Heart left ventricle (tissue), 16 donors: ENCODE measurements around the gene ECI1. TPM values are rescaled to one million over a fixed set of nuclear protein-coding genes. Genes with fewer than 3 reads are reported as not detected.

ENCODE experiments used
- ATAC-seq, 4 donors: fragments of 200-7000 bp; cut with Tn5 transposase; one replicate each; pipeline ENCODE4 v1.9.1; 2020 to 2022; ENCODE audit warnings: moderate library complexity in 4 of 4, mild to moderate bottlenecking in 3 of 4, moderate number of reproducible peaks in 1 of 4
- DNase-seq, 5 donors: peaks; one replicate each; pipeline ENCODE4 v3.0.0-alpha.2; 2020
- H3K27ac ChIP-seq, 12 donors: fragments of 200-600 bp; sonication (generic) in 4 of 12; one replicate each; pipeline versions ENCODE4 v1.5.0 to v1.8.0; 2016 to 2022; ENCODE audit warnings: mild to moderate bottlenecking in 2 of 12
- H3K27me3 ChIP-seq, 9 donors: fragments of 200-600 bp; sonication (generic) in 2 of 9; one replicate each; pipeline versions ENCODE4 v1.5.1 to v1.8.0; 2016 to 2022; ENCODE audit warnings: mild to moderate bottlenecking in 3 of 9
- H3K36me3 ChIP-seq, 9 donors: fragments of 200-600 bp; sonication (generic) in 2 of 9; one replicate each; pipeline versions ENCODE4 v1.5.0 to v1.8.0; 2018 to 2022; ENCODE audit warnings: mild to moderate bottlenecking in 2 of 9
- H3K4me1 ChIP-seq, 12 donors: fragments of 200-600 bp; sonication (generic) in 4 of 12; one replicate each; pipeline versions ENCODE4 v1.5.0 to v1.8.0; 2016 to 2022; ENCODE audit warnings: mild to moderate bottlenecking in 3 of 12
- H3K4me3 ChIP-seq, 12 donors: fragments of 200-600 bp; sonication (generic) in 4 of 12; one replicate each; pipeline versions ENCODE4 v1.5.0 to v1.8.0; 2017 to 2022; ENCODE audit warnings: mild to moderate bottlenecking in 9 of 12, moderate library complexity in 4 of 12
- H3K9me3 ChIP-seq, 12 donors: fragments of 200-600 bp; sonication (generic) in 4 of 12; one replicate each; pipeline versions ENCODE4 v1.5.0 to v1.8.0; 2016 to 2022; ENCODE audit warnings: mild to moderate bottlenecking in 1 of 12
- POLR2A ChIP-seq, 2 donors: fragments of 450-650 bp; IDR thresholded peaks; one replicate each; pipeline ENCODE4 v1.6.1; 2017; ENCODE audit warnings: antibody characterized with exemption in 2 of 2, mild to moderate bottlenecking in 2 of 2, moderate library complexity in 2 of 2
- WGBS, 4 donors: extraction: QIAGEN DNeasy Blood & Tissue Kit in 2 of 4; methylation state at CpG; one replicate each; pipeline versions ENCODE4 v1.1.5 to v1.1.7; 2013 to 2018; 5-methylcytosine and 5-hydroxymethylcytosine counted together
- intact Hi-C, 10 donors: fragments of 100-400 bp; cut with DNase I; formaldehyde crosslinking; loops; one replicate each; pipeline versions ENCODE4 v1.11.1 to v1.14.2; 2022
- microRNA counts, 2 donors: library from miRNA; unstranded; fragments of <30 nt; microRNA quantifications; one replicate each; lab custom pipeline; 2016
- microRNA-seq, 4 donors: library from miRNA; unstranded; fragments of <30 nt; microRNA quantifications; one replicate each; pipeline versions ENCODE4 to v1.2.0, GENCODE V29; 2017 to 2020
- polyA plus RNA-seq, 2 donors: library from polyadenylated mRNA; stranded (reverse); fragments of 200-250 nt; gene quantifications; one replicate each; pipeline ENCODE4 v1.2.3, GENCODE V29; 2013
- total RNA-seq, 9 donors: library from RNA; depleted of rRNA in 2 of 9; stranded (reverse); fragments of >200 nt in 2 of 9; fragmentation: NEBNext Ultra II Directional in 3 of 9; extraction: Animal tissue kit (Norgen Biotek cat#: 25700) in 3 of 9; gene quantifications; one replicate each; pipeline versions ENCODE4 v1.1.0 to v1.2.4, GENCODE V29; 2016 to 2023
- TF ChIP-seq, protein P1 (sequence below), 12 donors: fragments of 200-600 bp; sonication (generic) in 4 of 12; IDR thresholded peaks; one replicate each; pipeline versions ENCODE4 v1.5.0 to v1.8.0; 2018 to 2022; ENCODE audit warnings: antibody characterized with exemption in 12 of 12, mild to moderate bottlenecking in 5 of 12
- donor health status: ischemic (EF 13 %, LVEDD 7.1; RV severe dilation, severe dysfunction).
- donor health status: healthy with polysubstance abuse.
- donor health status: DM: no; HTN: yes; CAD: no.
- donor health status: DM: no; HTN: no; CAD: no.
- donor health status: ischemic (EF 25% LVEDD 6.9; RV normal size, moderate dysfunction).
- donor health status: ischemic (EF 25% LVEDD 5.7; RV mildly dilated, moderate dysfunction).
- donor health status: healthy.
- donor health status: DM: yes; HTN: yes; CAD: no.
- donor health status: ischemic (EF 35%, LVEDD 5.7; RV mildly dilated, moderate dysfunction).
- donor health status: nonischemic (EF 11% LVEDD 7.7; RV severe dilation, severe dysfunction).
- donor health status: DM: yes; HTN: yes; CAD: no.
- donor health status: PGD.
- donor health status: ischemic (EF 29% LVEDD 5.4; RV normal size, mild dysfunction).
- donor health status: nonischemic (EF 23%, LVEDD 6.1; RV moderate dilation, normal function).

The ECI1 gene
- total and polyA plus RNA-seq, 11 donors = 84.6 to 340 (median 143) TPM

DNA sequence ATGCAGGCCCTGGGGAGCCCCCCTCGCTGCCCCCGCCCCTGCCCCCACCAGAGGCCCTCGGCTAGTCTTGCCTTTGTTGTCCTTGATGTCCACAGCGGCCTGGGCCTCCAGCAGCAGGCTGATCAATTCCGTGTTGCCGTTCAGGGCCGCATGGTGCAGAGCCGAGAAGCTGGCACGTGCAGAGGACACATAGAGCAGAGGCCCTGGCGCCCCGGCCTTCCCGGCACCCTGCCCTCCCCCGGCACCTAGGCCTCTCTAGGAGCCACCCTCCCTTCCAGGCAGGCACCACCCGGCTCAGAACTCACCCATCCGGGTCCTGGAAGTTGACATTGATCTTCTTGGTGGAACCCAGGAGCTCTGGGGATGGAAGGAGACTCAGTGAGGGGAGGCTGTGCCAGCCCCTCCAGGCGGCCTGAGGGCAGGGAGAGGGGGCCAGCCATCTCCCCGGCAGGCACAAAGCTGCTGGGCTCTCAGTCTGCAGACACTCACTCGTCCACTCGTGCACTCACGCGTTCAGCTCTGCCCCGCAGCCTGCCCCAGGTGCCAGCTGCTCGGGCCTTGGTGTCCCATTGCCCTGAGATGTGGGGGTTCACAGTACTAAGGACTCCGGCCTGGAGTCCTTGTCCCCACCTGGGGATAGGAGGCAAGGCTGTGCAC, 61.3 kb downstream of the ECI1 start:
- no peak for DNase-seq
- H3K4me3 ChIP-seq = no peak overlapping the region
- peaks cover 0 to 15% (median 7%) of the 10 kb centered on the region in 9 donors for H3K27me3 ChIP-seq
- peaks cover 0 to 8% (median 0%) of the 10 kb centered on the region in 12 donors for H3K4me1 ChIP-seq
- no peaks in the 10 kb centered on the region for H3K36me3 ChIP-seq
- H3K9me3 ChIP-seq = no peaks in the 10 kb centered on the region
- TF ChIP-seq, protein P1, sequence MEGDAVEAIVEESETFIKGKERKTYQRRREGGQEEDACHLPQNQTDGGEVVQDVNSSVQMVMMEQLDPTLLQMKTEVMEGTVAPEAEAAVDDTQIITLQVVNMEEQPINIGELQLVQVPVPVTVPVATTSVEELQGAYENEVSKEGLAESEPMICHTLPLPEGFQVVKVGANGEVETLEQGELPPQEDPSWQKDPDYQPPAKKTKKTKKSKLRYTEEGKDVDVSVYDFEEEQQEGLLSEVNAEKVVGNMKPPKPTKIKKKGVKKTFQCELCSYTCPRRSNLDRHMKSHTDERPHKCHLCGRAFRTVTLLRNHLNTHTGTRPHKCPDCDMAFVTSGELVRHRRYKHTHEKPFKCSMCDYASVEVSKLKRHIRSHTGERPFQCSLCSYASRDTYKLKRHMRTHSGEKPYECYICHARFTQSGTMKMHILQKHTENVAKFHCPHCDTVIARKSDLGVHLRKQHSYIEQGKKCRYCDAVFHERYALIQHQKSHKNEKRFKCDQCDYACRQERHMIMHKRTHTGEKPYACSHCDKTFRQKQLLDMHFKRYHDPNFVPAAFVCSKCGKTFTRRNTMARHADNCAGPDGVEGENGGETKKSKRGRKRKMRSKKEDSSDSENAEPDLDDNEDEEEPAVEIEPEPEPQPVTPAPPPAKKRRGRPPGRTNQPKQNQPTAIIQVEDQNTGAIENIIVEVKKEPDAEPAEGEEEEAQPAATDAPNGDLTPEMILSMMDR (IDR thresholded peaks at IDR 0.05) = no peak
- TF ChIP-seq POLR2A (IDR thresholded peaks at IDR 0.05) = no peak
- no peak for ATAC-seq
- WGBS, 4 donors = 86 to 96% (median 87%) methylated on average over 12 to 24 of the region's 24 CpGs
- H3K27ac ChIP-seq = no peak overlapping the region
- intact Hi-C loops = loop anchor here in 1 of 10 donors (10.0 kb wide), 1 partner anchor 305 kb away; no protein-coding TSS in a partner anchor

MicroRNA genes within 50 kb of the gene (microRNA counts, 767-probe panel; counts per million panel counts)
- microRNA hsa-miR-940 (lab: Ali Mortazavi, UCI) = 0 to 71.6 counts per million in 2 donors

Small RNA genes within 50 kb of the gene (microRNA-seq; reads per million reads assigned to microRNA genes)
- gene MIR3677 = 0 to 0.41 (median 0) reads per million in 4 donors
- gene MIR4717 = 0 reads per million in 4 donors

Other genes with a start within 250 kb of the ECI1 start
- gene ZNF598, start 241.8 kb downstream of the ECI1 start, total RNA-seq = 10 to 100 TPM; 10.9 to 47.4 (median 17.0) TPM
- 10 to 100 TPM in 1 of 2 donors, 1 to 10 TPM in 1; 9.4 to 33.8 TPM for gene ZNF598, start 241.8 kb downstream of the ECI1 start, polyA plus RNA-seq
- under 1 TPM in 1 of 9 donors, not detected in 8; 0.69 TPM for gene NPW, start 231.8 kb downstream of the ECI1 start, total RNA-seq
- under 1 TPM in 1 of 2 donors, not detected in 1; 0.19 TPM for gene NPW, start 231.8 kb downstream of the ECI1 start, polyA plus RNA-seq
- gene NHERF2, start 224.7 kb downstream of the ECI1 start, total RNA-seq = 100 to 1,000 TPM; 124 to 496 (median 227) TPM
- 100 to 1,000 TPM; 213 to 396 TPM for gene NHERF2, start 224.7 kb downstream of the ECI1 start, polyA plus RNA-seq
- gene NTHL1, start 203.8 kb downstream of the ECI1 start, total RNA-seq = 10 to 100 TPM in 7 of 9 donors, 1 to 10 TPM in 2; 9.0 to 25.0 (median 11.7) TPM
- 10 to 100 TPM; 13.1 to 32.3 TPM for gene NTHL1, start 203.8 kb downstream of the ECI1 start, polyA plus RNA-seq
- 10 to 100 TPM; 48.4 to 94.5 (median 70.4) TPM for gene TSC2, start 203.6 kb downstream of the ECI1 start, total RNA-seq
- 10 to 100 TPM; 33.3 to 44.8 TPM for gene TSC2, start 203.6 kb downstream of the ECI1 start, polyA plus RNA-seq
- 100 to 1,000 TPM in 6 of 9 donors, 10 to 100 TPM in 3; 64.9 to 441 (median 110) TPM for gene PKD1, start 115.7 kb downstream of the ECI1 start, total RNA-seq
- gene PKD1, start 115.7 kb downstream of the ECI1 start, polyA plus RNA-seq = 100 to 1,000 TPM in 1 of 2 donors, 10 to 100 TPM in 1; 90.6 to 105 TPM
- gene RAB26, start 103.0 kb downstream of the ECI1 start, total RNA-seq = 1 to 10 TPM in 4 of 9 donors, under 1 TPM in 5; 0.36 to 5.0 (median 0.75) TPM
- gene RAB26, start 103.0 kb downstream of the ECI1 start, polyA plus RNA-seq = 1 to 10 TPM in 1 of 2 donors, under 1 TPM in 1; 0.28 to 3.3 TPM
- gene TRAF7, start 95.8 kb downstream of the ECI1 start, total RNA-seq = 10 to 100 TPM; 20.2 to 40.2 (median 27.0) TPM
- 10 to 100 TPM; 12.2 to 39.5 TPM for gene TRAF7, start 95.8 kb downstream of the ECI1 start, polyA plus RNA-seq
- gene CASKIN1, start 55.0 kb downstream of the ECI1 start, total RNA-seq = 1 to 10 TPM in 8 of 9 donors, under 1 TPM in 1; 0.77 to 7.0 (median 2.1) TPM
- gene CASKIN1, start 55.0 kb downstream of the ECI1 start, polyA plus RNA-seq = 1 to 10 TPM in 1 of 2 donors, under 1 TPM in 1; 0.37 to 4.0 TPM
- 10 to 100 TPM; 19.8 to 49.0 (median 22.8) TPM for gene MLST8, start 46.1 kb downstream of the ECI1 start, total RNA-seq
- 10 to 100 TPM; 28.5 to 42.3 TPM for gene MLST8, start 46.1 kb downstream of the ECI1 start, polyA plus RNA-seq
- 10 to 100 TPM in 2 of 9 donors, 1 to 10 TPM in 7; 1.7 to 11.7 (median 5.5) TPM for gene BRICD5, start 40.7 kb downstream of the ECI1 start, total RNA-seq
- 1 to 10 TPM; 3.8 to 7.6 TPM for gene BRICD5, start 40.7 kb downstream of the ECI1 start, polyA plus RNA-seq
- gene PGP, start 36.7 kb downstream of the ECI1 start, total RNA-seq = 10 to 100 TPM; 19.6 to 44.0 (median 33.8) TPM
- gene PGP, start 36.7 kb downstream of the ECI1 start, polyA plus RNA-seq = 10 to 100 TPM; 24.6 to 31.7 TPM
- 10 to 100 TPM in 8 of 9 donors, 1 to 10 TPM in 1; 8.4 to 27.3 (median 12.7) TPM for gene E4F1, start 28.0 kb downstream of the ECI1 start, total RNA-seq
- gene E4F1, start 28.0 kb downstream of the ECI1 start, polyA plus RNA-seq = 10 to 100 TPM; 17.3 to 20.4 TPM
- gene DNASE1L2, start 15.1 kb downstream of the ECI1 start, total RNA-seq = under 1 TPM in 7 of 9 donors, not detected in 2; 0.12 to 0.51 (median 0.34) TPM
- under 1 TPM; 0.18 to 0.50 TPM for gene DNASE1L2, start 15.1 kb downstream of the ECI1 start, polyA plus RNA-seq
- gene RNPS1, start 16.5 kb upstream of the ECI1 start, total RNA-seq = 100 to 1,000 TPM; 100 to 154 (median 120) TPM
- gene RNPS1, start 16.5 kb upstream of the ECI1 start, polyA plus RNA-seq = 100 to 1,000 TPM in 1 of 2 donors, 10 to 100 TPM in 1; 73.9 to 193 TPM
- 10 to 100 TPM in 5 of 9 donors, 1 to 10 TPM in 4; 8.0 to 16.5 (median 10.0) TPM for gene ABCA3, start 89.1 kb upstream of the ECI1 start, total RNA-seq
- gene ABCA3, start 89.1 kb upstream of the ECI1 start, polyA plus RNA-seq = 1 to 10 TPM; 6.7 to 8.8 TPM
- gene CCNF, start 177.9 kb upstream of the ECI1 start, total RNA-seq = 1 to 10 TPM in 7 of 9 donors, under 1 TPM in 2; 0.67 to 6.0 (median 1.6) TPM
- gene CCNF, start 177.9 kb upstream of the ECI1 start, polyA plus RNA-seq = 1 to 10 TPM in 1 of 2 donors, under 1 TPM in 1; 0.38 to 1.6 TPM
- gene TEDC2, start 208.5 kb upstream of the ECI1 start, total RNA-seq = 1 to 10 TPM in 5 of 9 donors, under 1 TPM in 3, not detected in 1; 0.60 to 4.9 (median 1.2) TPM
- gene TEDC2, start 208.5 kb upstream of the ECI1 start, polyA plus RNA-seq = 1 to 10 TPM in 1 of 2 donors, under 1 TPM in 1; 0.46 to 3.1 TPM
- gene NTN3, start 219.7 kb upstream of the ECI1 start, total RNA-seq = under 1 TPM in 6 of 9 donors, not detected in 3; 0.09 to 0.50 (median 0.20) TPM
- gene NTN3, start 219.7 kb upstream of the ECI1 start, polyA plus RNA-seq = not detected
- gene TBC1D24, start 223.5 kb upstream of the ECI1 start, total RNA-seq = 10 to 100 TPM in 8 of 9 donors, 1 to 10 TPM in 1; 8.9 to 19.2 (median 11.9) TPM
- gene TBC1D24, start 223.5 kb upstream of the ECI1 start, polyA plus RNA-seq = 1 to 10 TPM; 4.0 to 6.7 TPM